Duodenal mucosa (tissue), 2 donors: ENCODE results near the gene PES1.
A peak's percentile ranks its signal among the peaks of the same experiment; 100 is the strongest.
"Not testable (repeated sequence)": the region's sequence is repeated elsewhere in the genome, so short reads cannot be mapped to it uniquely, and the experiment has no call there.

Experiments
- H3K27ac ChIP-seq: one replicate; pipeline ENCODE4 v1.7.0; 2013; ENCODE audit warnings: low read depth, low read length
- H3K27me3 ChIP-seq, 2 donors: one replicate each; pipeline ENCODE4 v1.7.0; 2013; ENCODE audit warnings: low read length in 2 of 2, control low read depth in 1 of 2; ENCODE audit not compliant: insufficient read depth in 2 of 2, control insufficient read depth in 1 of 2
- H3K36me3 ChIP-seq, 2 donors: one replicate each; pipeline ENCODE4 v1.7.0; 2013; ENCODE audit warnings: low read length in 2 of 2, control low read depth in 1 of 2; ENCODE audit not compliant: insufficient read depth in 2 of 2, control insufficient read depth in 1 of 2
- H3K4me1 ChIP-seq, 2 donors: one replicate each; pipeline ENCODE4 v1.7.0; 2013; ENCODE audit warnings: low read length in 2 of 2, control low read depth in 1 of 2; ENCODE audit not compliant: insufficient read depth in 2 of 2, control insufficient read depth in 1 of 2
- H3K4me3 ChIP-seq, 2 donors: one replicate each; pipeline ENCODE4 v1.7.0; 2013; ENCODE audit warnings: low read length in 2 of 2, low read depth in 1 of 2
- H3K9ac ChIP-seq, 2 donors: one replicate each; pipeline ENCODE4 v1.7.0; 2013; ENCODE audit warnings: low read length in 2 of 2, low read depth in 1 of 2
- H3K9me3 ChIP-seq, 2 donors: one replicate each; pipeline ENCODE4 v1.7.0; 2013; ENCODE audit warnings: low read length in 2 of 2, control low read depth in 1 of 2; ENCODE audit not compliant: control insufficient read depth in 1 of 2

Gene PES1

GRCh38 chr22:30600921-30601320, 9.2 kb upstream of the PES1 start:
- H3K27me3 ChIP-seq = no peaks in the 10 kb centered on the region
- no peaks in the 10 kb centered on the region for H3K36me3 ChIP-seq
- no peaks in the 10 kb centered on the region for H3K9me3 ChIP-seq
- peaks cover 4 to 8% of the 10 kb centered on the region in 2 donors for H3K4me1 ChIP-seq
- H3K4me3 ChIP-seq = no peak overlapping the region
- no peak overlapping the region for H3K27ac ChIP-seq
- no peak overlapping the region for H3K9ac ChIP-seq

GRCh38 chr22:30598986-30599385, 7.3 kb upstream of the PES1 start:
- Histone ChIP-seq H3K9ac (no peak overlapping the region), H3K27me3 (no peaks in the 10 kb centered on the region), H3K9me3 (no peaks in the 10 kb centered on the region), H3K27ac (no peak overlapping the region), H3K36me3 (no peaks in the 10 kb centered on the region), H3K4me1 (no peaks in the 10 kb centered on the region), H3K4me3 (no peak overlapping the region)

GRCh38 chr22:30596886-30597285, 5.2 kb upstream of the PES1 start:
- no peak overlapping the region for H3K27ac ChIP-seq
- no peaks in the 10 kb centered on the region for H3K9me3 ChIP-seq
- no peaks in the 10 kb centered on the region for H3K36me3 ChIP-seq
- H3K4me1 ChIP-seq = peaks cover 0 to 4% of the 10 kb centered on the region in 2 donors
- H3K27me3 ChIP-seq = no peaks in the 10 kb centered on the region
- H3K4me3 ChIP-seq = no peak overlapping the region
- no peak overlapping the region for H3K9ac ChIP-seq

- Histone ChIP-seq H3K27me3 (no peaks in the 10 kb centered on the region), H3K9me3 (no peaks in the 10 kb centered on the region), H3K9ac (no peak overlapping the region), H3K27ac (no peak overlapping the region), H3K36me3 (no peaks in the 10 kb centered on the region), H3K4me3 (no peak overlapping the region), H3K4me1 (peaks cover 1 to 6% of the 10 kb centered on the region in 2 donors)
Measured at GRCh38 chr22:30596199-30596598, 4.5 kb upstream of the PES1 start.

GRCh38 chr22:30592360-30592713, 627 bp upstream of the PES1 start:
- not testable (repeated sequence) for H3K9ac ChIP-seq, H3K27ac ChIP-seq, H3K27me3 ChIP-seq, H3K9me3 ChIP-seq
- Histone ChIP-seq H3K4me3 (peak overlapping the region; percentile 96 to 99), H3K36me3 (peaks cover 10 to 24% of the 10 kb centered on the region in 2 donors), H3K4me1 (peaks cover 16 to 17% of the 10 kb centered on the region in 2 donors)

GRCh38 chr22:30591191-30591587, 521 bp downstream of the PES1 start:
- H3K4me3 ChIP-seq = peak overlapping the region; percentile 96 to 99
- no peak overlapping the region for H3K27ac ChIP-seq
- peak overlapping the region; percentile 38 to 93 for H3K9ac ChIP-seq
- no peaks in the 10 kb centered on the region for H3K27me3 ChIP-seq
- peaks cover 21 to 35% of the 10 kb centered on the region in 2 donors for H3K36me3 ChIP-seq
- H3K4me1 ChIP-seq = peaks cover 16 to 17% of the 10 kb centered on the region in 2 donors
- no peaks in the 10 kb centered on the region for H3K9me3 ChIP-seq

- peaks cover 61 to 81% of the 10 kb centered on the region in 2 donors for H3K36me3 ChIP-seq
- no peaks in the 10 kb centered on the region for H3K9me3 ChIP-seq
- H3K27ac ChIP-seq = no peak overlapping the region
Measured at GRCh38 chr22:30586414-30586813, 5.3 kb downstream of the PES1 start.

GRCh38 chr22:30584441-30584840, 7.3 kb downstream of the PES1 start:
- Histone ChIP-seq H3K27me3 (no peaks in the 10 kb centered on the region), H3K36me3 (peaks cover 80 to 98% of the 10 kb centered on the region in 2 donors), H3K9ac (no peak overlapping the region), H3K4me3 (no peak overlapping the region), H3K4me1 (no peaks in the 10 kb centered on the region), H3K9me3 (no peaks in the 10 kb centered on the region), H3K27ac (no peak overlapping the region)

More at GRCh38 chr22:30586414-30586813, 5.3 kb downstream of the PES1 start:
- Histone ChIP-seq H3K4me1 (peaks cover 13 to 16% of the 10 kb centered on the region in 2 donors), H3K9ac (no peak overlapping the region), H3K4me3 (no peak overlapping the region), H3K27me3 (no peaks in the 10 kb centered on the region)

- Histone ChIP-seq H3K27me3 (no peaks in the 10 kb centered on the region), H3K27ac (no peak overlapping the region), H3K4me1 (no peaks in the 10 kb centered on the region), H3K4me3 (no peak overlapping the region), H3K36me3 (peaks cover 89 to 98% of the 10 kb centered on the region in 2 donors), H3K9me3 (no peaks in the 10 kb centered on the region), H3K9ac (no peak overlapping the region)
Measured at GRCh38 chr22:30582788-30583545, 8.7 kb downstream of the PES1 start.

- H3K9me3 ChIP-seq = no peaks in the 10 kb centered on the region
- H3K36me3 ChIP-seq = peaks cover 83 to 96% of the 10 kb centered on the region in 2 donors
- H3K4me1 ChIP-seq = no peaks in the 10 kb centered on the region
- no peaks in the 10 kb centered on the region for H3K27me3 ChIP-seq
- H3K9ac ChIP-seq = no peak overlapping the region
- H3K4me3 ChIP-seq = no peak overlapping the region
- H3K27ac ChIP-seq = no peak overlapping the region
Measured at GRCh38 chr22:30582051-30582450, 9.7 kb downstream of the PES1 start.
